Astrocyte of the cerebellum (primary cell): ENCODE measurements around the gene ROBO2.
A peak's percentile ranks its signal among the peaks of the same experiment; 100 is the strongest.

Source experiments
- DNase-seq: peaks from one replicate; pipeline ENCODE4 v3.0.0-alpha.2; 2011; ENCODE audit warnings: low read depth
- H3K4me3 ChIP-seq: 2 replicates; pipeline ENCODE4 v1.5.1; 2011; ENCODE audit warnings: mild to moderate bottlenecking, low read depth, low read length, moderate library complexity
- CTCF ChIP-seq: IDR thresholded peaks from 2 replicates; pipeline ENCODE4 v1.5.1; 2012; ENCODE audit warnings: low read length, low read depth, moderate library complexity, mild to moderate bottlenecking; ENCODE audit errors: missing control alignments
- in situ Hi-C: cut with HindIII; loops from 2 replicates; pipeline ENCODE4 v1.10.0; 2017; ENCODE audit warnings: low sequenced_read_pairs

ROBO2 gene

DNA sequence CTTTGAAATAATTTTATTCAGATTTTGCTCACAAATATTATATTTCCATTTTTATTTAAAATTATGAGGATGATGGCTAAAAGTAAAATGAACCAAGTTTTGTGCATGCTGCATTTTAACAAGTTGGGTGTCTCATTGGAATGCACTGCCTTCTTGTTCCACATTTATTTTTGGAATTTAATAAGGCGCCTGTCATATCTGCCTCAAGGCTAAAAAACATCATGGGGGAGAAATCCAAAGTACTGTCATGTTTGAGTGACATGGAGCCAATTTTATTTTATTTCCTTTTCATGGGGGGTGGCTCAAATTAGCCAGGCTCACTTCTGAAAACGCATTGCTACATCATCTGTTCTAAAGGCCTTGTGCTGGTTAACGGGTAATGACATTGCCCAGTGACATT, 205.1 kb downstream of the ROBO2 start:
- no peak overlapping the region for H3K4me3 ChIP-seq
- DNase-seq = no peak
- no peak for TF ChIP-seq CTCF
- in situ Hi-C loops = no loop called here

GRCh38 chr3:77247061-77247460, 207.2 kb downstream of the ROBO2 start:
- TF ChIP-seq CTCF = no peak
- in situ Hi-C loops = no loop called here
- no peak for DNase-seq
- H3K4me3 ChIP-seq = no peak overlapping the region

DNA sequence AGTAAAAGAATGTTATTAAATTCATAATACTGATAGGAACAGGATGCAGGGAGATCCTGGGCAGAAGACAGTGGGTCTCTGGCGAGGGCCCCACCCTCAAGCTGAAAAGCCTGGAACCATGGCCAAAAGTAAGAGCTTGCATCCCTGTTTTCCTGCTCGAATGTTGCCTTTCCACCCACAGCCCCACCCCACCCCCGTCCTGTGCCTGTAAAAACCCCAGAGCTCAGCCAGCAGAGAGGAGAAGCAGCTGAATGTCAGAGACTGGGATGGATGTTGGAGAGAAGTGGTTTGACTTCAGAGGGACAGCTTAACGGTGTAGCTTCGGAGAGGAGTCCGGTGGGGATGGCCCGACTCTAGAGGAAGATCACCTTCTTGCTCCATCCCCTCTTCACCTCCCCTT, 207.9 kb downstream of the ROBO2 start:
- DNase-seq = no peak
- no peak overlapping the region for H3K4me3 ChIP-seq
- no peak for TF ChIP-seq CTCF
- in situ Hi-C loops = no loop called here

DNA sequence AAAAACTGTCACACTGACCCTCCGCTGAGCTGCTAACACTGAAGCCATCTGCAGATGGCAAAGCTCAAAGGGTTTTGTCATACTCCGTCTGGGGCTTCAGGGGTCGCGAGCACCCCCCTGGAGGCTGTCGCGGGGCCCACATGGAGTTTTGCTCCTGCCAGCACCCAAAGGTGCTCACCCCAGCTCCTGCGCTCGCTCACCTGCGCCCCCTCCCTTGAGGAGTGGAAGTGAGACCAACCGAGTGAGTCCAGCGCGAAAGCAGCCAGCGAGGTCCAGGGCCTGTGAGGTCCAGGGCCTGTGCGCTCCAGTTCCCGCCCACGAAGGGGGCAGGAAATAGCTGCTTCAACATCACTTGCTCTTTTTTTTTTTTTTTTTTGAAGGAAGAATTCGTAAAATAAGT, 208.5 kb downstream of the ROBO2 start:
- no peak overlapping the region for H3K4me3 ChIP-seq
- in situ Hi-C loops = no loop called here
- DNase-seq = no peak
- TF ChIP-seq CTCF = no peak

GRCh38 chr3:77251136-77251535, 211.2 kb downstream of the ROBO2 start:
- no peak for TF ChIP-seq CTCF
- DNase-seq = no peak
- in situ Hi-C loops = no loop called here
- H3K4me3 ChIP-seq = no peak overlapping the region

GRCh38 chr3:77254967-77255831, 215.3 kb downstream of the ROBO2 start:
- peak; percentile 47 for DNase-seq
- peak; percentile 68 for TF ChIP-seq CTCF
- H3K4me3 ChIP-seq = no peak overlapping the region
- in situ Hi-C loops = no loop called here
